Chondrocyte (in vitro differentiated cells): ENCODE measurements around the gene STARD3. TPM values are rescaled to one million over a fixed set of nuclear protein-coding genes. Genes with fewer than 3 reads are reported as not detected.

Experiments
- DNase-seq: peaks from one replicate; pipeline ENCODE4 v3.0.0; 2021; ENCODE audit warnings: mixed read lengths, low spot score
- H3K27ac Mint-ChIP-seq: one replicate; pipeline ENCODE4 v1.8.0; 2021; ENCODE audit warnings: mild to moderate bottlenecking, moderate library complexity, mixed read lengths; ENCODE audit not compliant: unreplicated experiment
- H3K27me3 Mint-ChIP-seq: 2 replicates; pipeline ENCODE4 v1.8.0; 2021; ENCODE audit warnings: low read depth, mixed read lengths
- H3K36me3 Mint-ChIP-seq: 2 replicates; pipeline ENCODE4 v1.8.0; 2021; ENCODE audit warnings: low read depth, mixed read lengths
- H3K4me1 Mint-ChIP-seq: 2 replicates; pipeline ENCODE4 v1.8.0; 2021; ENCODE audit warnings: low read depth, mild to moderate bottlenecking, mixed read lengths
- H3K4me3 Mint-ChIP-seq: one replicate; pipeline ENCODE4 v1.8.0; 2021; ENCODE audit warnings: mild to moderate bottlenecking, moderate library complexity, mixed read lengths; ENCODE audit not compliant: unreplicated experiment
- H3K9me3 Mint-ChIP-seq: 2 replicates; pipeline ENCODE4 v1.8.0; 2021; ENCODE audit warnings: low read depth, mixed read lengths
- CTCF ChIP-seq: fragments of 200-600 bp; sonication (generic); IDR thresholded peaks from 2 replicates; pipeline ENCODE4 v1.5.0; 2021; ENCODE audit warnings: antibody characterized with exemption, mild to moderate bottlenecking, moderate library complexity
- total RNA-seq: library from RNA; stranded (reverse); gene quantifications from 3 replicates; pipeline ENCODE4 v1.2.1, GENCODE V29; 2021

Gene STARD3
- total RNA-seq, 1 donor from 2014 or later: 42.3 TPM

GRCh38 chr17:39650121-39650579, 13.2 kb downstream of the STARD3 start:
- Mint-ChIP-seq H3K27me3 (no peaks in the 10 kb centered on the region), H3K36me3 (no peaks in the 10 kb centered on the region), H3K9me3 (no peaks in the 10 kb centered on the region), H3K4me1 (peaks cover 11% of the 10 kb centered on the region), H3K4me3 (no peak overlapping the region), H3K27ac (no peak overlapping the region)
- DNase-seq: no peak
- no peak for TF ChIP-seq CTCF

- Mint-ChIP-seq H3K9me3 (no peaks in the 10 kb centered on the region), H3K27me3 (no peaks in the 10 kb centered on the region), H3K4me3 (no peak overlapping the region), H3K36me3 (no peaks in the 10 kb centered on the region), H3K4me1 (peaks cover 11% of the 10 kb centered on the region), H3K27ac (no peak overlapping the region)
- DNase-seq: no peak
- no peak for TF ChIP-seq CTCF
These were observed 15.1 kb downstream of the STARD3 start for GRCh38 chr17:39651923-39652586.

- Mint-ChIP-seq H3K27me3 (no peaks in the 10 kb centered on the region), H3K4me1 (peaks cover 11% of the 10 kb centered on the region), H3K36me3 (no peaks in the 10 kb centered on the region), H3K4me3 (no peak overlapping the region), H3K27ac (no peak overlapping the region), H3K9me3 (no peaks in the 10 kb centered on the region)
- no peak for TF ChIP-seq CTCF
- DNase-seq: no peak
These were observed 15.8 kb downstream of the STARD3 start for GRCh38 chr17:39652587-39653315.

- no peaks in the 10 kb centered on the region for H3K27me3 Mint-ChIP-seq
- H3K4me1 Mint-ChIP-seq: peaks cover 11% of the 10 kb centered on the region
- no peak for DNase-seq
- H3K9me3 Mint-ChIP-seq: no peaks in the 10 kb centered on the region
- H3K4me3 Mint-ChIP-seq: no peak overlapping the region
- no peak overlapping the region for H3K27ac Mint-ChIP-seq
- no peaks in the 10 kb centered on the region for H3K36me3 Mint-ChIP-seq
- no peak for TF ChIP-seq CTCF
These were observed 16.3 kb downstream of the STARD3 start for GRCh38 chr17:39653316-39653661.

GRCh38 chr17:39653662-39654331, 16.9 kb downstream of the STARD3 start:
- Mint-ChIP-seq H3K4me3 (no peak overlapping the region), H3K36me3 (no peaks in the 10 kb centered on the region), H3K27ac (no peak overlapping the region), H3K27me3 (no peaks in the 10 kb centered on the region), H3K9me3 (no peaks in the 10 kb centered on the region), H3K4me1 (peaks cover 7% of the 10 kb centered on the region)
- peak; percentile 85 for TF ChIP-seq CTCF
- no peak for DNase-seq
